Kidney (tissue), 14 donors: Measurements from ENCODE around the gene PABPN1. TPM values are rescaled to one million over a fixed set of nuclear protein-coding genes. Genes with fewer than 3 reads are reported as not detected.
A peak's percentile ranks its signal among the peaks of the same experiment; 100 is the strongest.

Experiments used
- DNase-seq, 5 donors: peaks; one replicate each; pipeline ENCODE4 v3.0.0-alpha.2; 2013 to 2020
- FAIRE-seq: peaks from 2 replicates; lab custom pipeline; 2012; peaks lifted over from hg19 to GRCh38; lab: Jason Lieb, UNC
- H3K27ac ChIP-seq, 2 donors: one replicate each; pipeline ENCODE4 v1.7.0; 2013; ENCODE audit warnings: low read depth in 2 of 2, low read length in 2 of 2, inconsistent platforms in 1 of 2
- H3K27me3 ChIP-seq: one replicate; pipeline ENCODE4 v1.7.1; 2013; ENCODE audit warnings: low read length, inconsistent platforms; ENCODE audit not compliant: control insufficient read depth, insufficient read depth
- H3K36me3 ChIP-seq, 3 donors: one replicate each; pipeline versions ENCODE4 v1.7.0 to v1.7.1; 2013; ENCODE audit warnings: low read length in 3 of 3, control low read depth in 1 of 3, inconsistent platforms in 1 of 3; ENCODE audit not compliant: insufficient read depth in 3 of 3, control insufficient read depth in 2 of 3
- H3K4me1 ChIP-seq, 3 donors: one replicate each; pipeline versions ENCODE4 v1.7.0 to v1.7.1; 2013; ENCODE audit warnings: low read length in 3 of 3, inconsistent platforms in 1 of 3, low read depth in 1 of 3; ENCODE audit not compliant: control insufficient read depth in 2 of 3, insufficient read depth in 2 of 3
- H3K4me3 ChIP-seq, 3 donors: one replicate each; pipeline versions ENCODE4 v1.7.0 to v1.8.1; 2013; ENCODE audit warnings: low read length in 3 of 3, control low read depth in 1 of 3, inconsistent platforms in 1 of 3
- H3K9ac ChIP-seq, 3 donors: one replicate each; pipeline versions ENCODE4 v1.7.0 to v1.7.1; 2013; ENCODE audit warnings: low read length in 3 of 3, control low read depth in 1 of 3, inconsistent platforms in 1 of 3
- H3K9me3 ChIP-seq, 3 donors: one replicate each; pipeline versions ENCODE4 v1.7.0 to v1.7.1; 2013; ENCODE audit warnings: low read length in 3 of 3, control low read depth in 1 of 3, inconsistent platforms in 1 of 3; ENCODE audit not compliant: control insufficient read depth in 2 of 3, insufficient read depth in 1 of 3
- CTCF ChIP-seq: IDR thresholded peaks from 3 replicates; pipeline ENCODE4 v1.5.1; 2012; ENCODE audit warnings: mild to moderate bottlenecking, moderate library complexity, borderline replicate concordance; ENCODE audit not compliant: insufficient read depth; ENCODE audit errors: extremely low read depth
- intact Hi-C: fragments of 100-400 bp; cut with DNase I; formaldehyde crosslinking; loops from one replicate; pipeline ENCODE4 v1.11.1; 2022
- polyA plus RNA-seq: library from polyadenylated mRNA; stranded (reverse); fragments of 350-450 nt; fragmentation: Illumina TruSeq; extraction: RNeasy Lipid Tissue Mini Kit (QIAGEN cat#74804); gene quantifications from one replicate; pipeline ENCODE4 v1.2.3, GENCODE V29; 2014; ENCODE audit warnings: low read depth, low replicate concordance; ENCODE audit not compliant: insufficient read depth
- total RNA-seq: library from RNA; stranded (reverse); fragmentation: NEBNext Ultra II Directional; extraction: Animal tissue kit (Norgen Biotek cat#: 25700); gene quantifications from one replicate; pipeline ENCODE4 v1.2.1, GENCODE V29; 2021
- donor health status: control.
- donor health status: control.
- donor health status: control.
- donor health status: control.
- donor health status: control.
- donor health status: DM: yes; HTN: yes; CAD: no.
- donor health status: Normal renal cell carcinoma (clear cell type).

The PABPN1 gene
- total and polyA plus RNA-seq, 2 donors from 2014 or later, result 140 to 145 TPM

DNA sequence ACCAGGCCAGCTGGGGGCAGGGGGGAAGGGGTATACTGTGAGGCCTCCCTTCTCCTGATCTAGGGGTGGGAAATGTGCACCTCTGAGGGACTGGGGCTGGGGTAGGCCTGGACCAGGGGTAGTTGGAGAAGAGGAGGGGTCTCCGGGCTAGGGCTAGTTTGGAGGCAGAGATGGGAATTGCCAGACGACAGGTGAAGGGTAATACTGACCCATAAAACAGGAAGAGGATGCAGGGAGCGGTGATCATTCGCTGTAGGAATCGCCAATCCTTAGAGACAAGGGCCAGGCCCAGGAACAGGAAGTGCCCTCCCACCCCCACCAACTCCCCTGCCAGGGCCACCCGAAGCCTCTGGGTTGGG lies 27.0 kb downstream of the PABPN1 start:
- intact Hi-C loops, result no loop called here
- no peaks in the 10 kb centered on the region for H3K36me3 ChIP-seq
- H3K4me3 ChIP-seq, result no peak overlapping the region
- no peaks in the 10 kb centered on the region for H3K9me3 ChIP-seq
- DNase-seq, result no peak
- no peak for TF ChIP-seq CTCF
- no peak overlapping the region for H3K9ac ChIP-seq
- H3K4me1 ChIP-seq, result peaks cover 0 to 7% (median 0%) of the 10 kb centered on the region in 3 donors
- no peak overlapping the region for H3K27ac ChIP-seq
- FAIRE-seq, result no peak
- no peaks in the 10 kb centered on the region for H3K27me3 ChIP-seq

DNA sequence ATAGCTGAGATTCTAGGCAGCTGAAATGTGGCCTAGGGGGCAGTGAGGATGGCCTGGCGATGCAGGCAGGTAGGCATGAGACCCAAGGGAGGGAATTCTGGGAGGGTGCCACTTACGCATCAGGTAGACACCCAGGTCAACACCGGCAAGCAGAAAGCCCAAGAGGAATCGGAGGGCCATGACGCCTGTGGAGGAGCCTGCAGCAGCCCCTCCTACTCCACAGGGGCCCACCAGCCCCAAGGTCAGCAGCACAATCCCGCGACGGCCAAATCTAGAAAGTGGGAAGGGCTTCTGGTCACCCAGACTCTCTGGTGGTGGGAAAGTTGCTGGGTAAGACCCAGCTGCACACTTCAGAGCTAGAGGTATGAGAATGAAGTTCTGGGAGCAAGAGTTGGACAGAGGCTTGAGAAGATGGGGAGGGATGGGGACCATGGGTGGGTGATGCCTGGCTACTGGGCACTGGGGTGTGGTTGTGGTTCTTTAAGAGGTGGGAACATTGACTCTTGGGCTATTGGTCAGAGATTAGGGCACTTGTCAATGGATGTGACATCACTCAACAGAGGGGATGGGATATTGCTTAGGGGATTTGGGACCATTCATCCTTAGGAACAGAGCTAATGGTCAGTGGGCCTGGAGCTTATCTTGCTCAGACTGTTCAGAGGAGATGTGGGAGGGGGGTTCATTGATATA lies 28.0 kb downstream of the PABPN1 start:
- H3K36me3 ChIP-seq, result no peaks in the 10 kb centered on the region
- no peak overlapping the region for H3K27ac ChIP-seq
- no peak overlapping the region for H3K4me3 ChIP-seq
- no peak for FAIRE-seq
- intact Hi-C loops, result no loop called here
- DNase-seq, result no peak
- no peak for TF ChIP-seq CTCF
- H3K9ac ChIP-seq, result no peak overlapping the region
- H3K4me1 ChIP-seq, result peaks cover 0 to 7% (median 0%) of the 10 kb centered on the region in 3 donors
- no peaks in the 10 kb centered on the region for H3K9me3 ChIP-seq
- no peaks in the 10 kb centered on the region for H3K27me3 ChIP-seq

- intact Hi-C loops, result no loop called here
- no peak overlapping the region for H3K27ac ChIP-seq
- no peak for TF ChIP-seq CTCF
Observed at GRCh38 chr14:23351681-23352505, 30.6 kb downstream of the PABPN1 start.

More at GRCh38 chr14:23351681-23352505, 30.6 kb downstream of the PABPN1 start:
- Histone ChIP-seq H3K4me3 (peak overlapping the region; percentile 32 to 73 (median 66)), H3K9ac (peak overlapping the region in 2 of 3 donors; percentile 20 to 68), H3K4me1 (peaks cover 0 to 7% (median 0%) of the 10 kb centered on the region in 3 donors), H3K9me3 (no peaks in the 10 kb centered on the region), H3K36me3 (no peaks in the 10 kb centered on the region), H3K27me3 (no peaks in the 10 kb centered on the region)
- DNase-seq, result peak; percentile 49 to 68 (median 56)
- FAIRE-seq, result no peak
